ENCODE results near the gene SPATA13.

Gene SPATA13

GRCh38 chr13:24247016-24247415, 86.5 kb downstream of the SPATA13 start:
- H3K9ac ChIP-seq = no peak overlapping the region

GRCh38 chr13:24249624-24250023, 89.1 kb downstream of the SPATA13 start:
- Histone ChIP-seq H3K27ac (no peak overlapping the region), H3K4me1 (ENCODE audit: low read depth, poor library complexity, severe bottlenecking) (no peaks in the 10 kb centered on the region), H2AFZ (ENCODE audit: low read depth) (no peak overlapping the region), H3K79me2 (ENCODE audit: insufficient read depth, low read depth) (no peaks in the 10 kb centered on the region), H3K36me3 (ENCODE audit: insufficient read depth) (no peaks in the 10 kb centered on the region), H3K9ac (no peak overlapping the region), H3K27me3 (ENCODE audit: insufficient read depth, low read depth) (no peaks in the 10 kb centered on the region), H4K20me1 (ENCODE audit: insufficient read depth) (no peaks in the 10 kb centered on the region), H3K4me3 (IDR thresholded peaks at IDR 0.05; ENCODE audit: insufficient read depth, low read depth, low read length) (no peak overlapping the region), H3K4me2 (no peak overlapping the region)
- TF ChIP-seq CTCF (conservative IDR thresholded peaks at IDR 0.05; ENCODE audit: low read depth, low read length) = no peak

More at GRCh38 chr13:24247016-24247415, 86.5 kb downstream of the SPATA13 start:
- Histone ChIP-seq H2AFZ (ENCODE audit: low read depth) (no peak overlapping the region), H3K27me3 (ENCODE audit: insufficient read depth, low read depth) (no peaks in the 10 kb centered on the region), H3K4me2 (no peak overlapping the region), H3K27ac (no peak overlapping the region), H3K79me2 (ENCODE audit: insufficient read depth, low read depth) (no peaks in the 10 kb centered on the region), H3K36me3 (ENCODE audit: insufficient read depth) (no peaks in the 10 kb centered on the region), H3K4me1 (ENCODE audit: low read depth, poor library complexity, severe bottlenecking) (no peaks in the 10 kb centered on the region), H3K4me3 (IDR thresholded peaks at IDR 0.05; ENCODE audit: insufficient read depth, low read depth, low read length) (no peak overlapping the region), H4K20me1 (ENCODE audit: insufficient read depth) (no peaks in the 10 kb centered on the region)
- no peak for TF ChIP-seq CTCF (conservative IDR thresholded peaks at IDR 0.05; ENCODE audit: low read depth, low read length)

- Histone ChIP-seq H3K27ac (no peak overlapping the region), H3K36me3 (ENCODE audit: insufficient read depth) (no peaks in the 10 kb centered on the region), H3K4me3 (IDR thresholded peaks at IDR 0.05; ENCODE audit: insufficient read depth, low read depth, low read length) (no peak overlapping the region), H3K4me1 (ENCODE audit: low read depth, poor library complexity, severe bottlenecking) (no peaks in the 10 kb centered on the region), H3K4me2 (no peak overlapping the region), H2AFZ (ENCODE audit: low read depth) (no peak overlapping the region), H3K79me2 (ENCODE audit: insufficient read depth, low read depth) (no peaks in the 10 kb centered on the region), H3K27me3 (ENCODE audit: insufficient read depth, low read depth) (no peaks in the 10 kb centered on the region), H3K9ac (no peak overlapping the region), H4K20me1 (ENCODE audit: insufficient read depth) (no peaks in the 10 kb centered on the region)
- TF ChIP-seq CTCF (conservative IDR thresholded peaks at IDR 0.05; ENCODE audit: low read depth, low read length) = no peak
Observed at GRCh38 chr13:24250376-24251057, 90.0 kb downstream of the SPATA13 start.

GRCh38 chr13:24251525-24251924, 91.0 kb downstream of the SPATA13 start:
- no peaks in the 10 kb centered on the region for H3K36me3 ChIP-seq (ENCODE audit: insufficient read depth)

More at GRCh38 chr13:24251525-24251924, 91.0 kb downstream of the SPATA13 start:
- Histone ChIP-seq H2AFZ (ENCODE audit: low read depth) (no peak overlapping the region), H3K4me1 (ENCODE audit: low read depth, poor library complexity, severe bottlenecking) (no peaks in the 10 kb centered on the region), H3K27me3 (ENCODE audit: insufficient read depth, low read depth) (no peaks in the 10 kb centered on the region), H4K20me1 (ENCODE audit: insufficient read depth) (no peaks in the 10 kb centered on the region), H3K9ac (no peak overlapping the region), H3K4me3 (IDR thresholded peaks at IDR 0.05; ENCODE audit: insufficient read depth, low read depth, low read length) (no peak overlapping the region), H3K79me2 (ENCODE audit: insufficient read depth, low read depth) (no peaks in the 10 kb centered on the region), H3K4me2 (no peak overlapping the region), H3K27ac (no peak overlapping the region)
- TF ChIP-seq CTCF (conservative IDR thresholded peaks at IDR 0.05; ENCODE audit: low read depth, low read length) = no peak

All from KMS-11 (cell line).